GM12872 (cell line): ENCODE data around the gene SPATA19.

Source experiments
- TF ChIP-seq, protein P1 (sequence below): IDR thresholded peaks from 3 replicates; pipeline ENCODE4 v1.5.1; 2011; ENCODE audit warnings: low read depth, mild to moderate bottlenecking, low read length, moderate library complexity; ENCODE audit not compliant: insufficient read depth

The SPATA19 gene

DNA sequence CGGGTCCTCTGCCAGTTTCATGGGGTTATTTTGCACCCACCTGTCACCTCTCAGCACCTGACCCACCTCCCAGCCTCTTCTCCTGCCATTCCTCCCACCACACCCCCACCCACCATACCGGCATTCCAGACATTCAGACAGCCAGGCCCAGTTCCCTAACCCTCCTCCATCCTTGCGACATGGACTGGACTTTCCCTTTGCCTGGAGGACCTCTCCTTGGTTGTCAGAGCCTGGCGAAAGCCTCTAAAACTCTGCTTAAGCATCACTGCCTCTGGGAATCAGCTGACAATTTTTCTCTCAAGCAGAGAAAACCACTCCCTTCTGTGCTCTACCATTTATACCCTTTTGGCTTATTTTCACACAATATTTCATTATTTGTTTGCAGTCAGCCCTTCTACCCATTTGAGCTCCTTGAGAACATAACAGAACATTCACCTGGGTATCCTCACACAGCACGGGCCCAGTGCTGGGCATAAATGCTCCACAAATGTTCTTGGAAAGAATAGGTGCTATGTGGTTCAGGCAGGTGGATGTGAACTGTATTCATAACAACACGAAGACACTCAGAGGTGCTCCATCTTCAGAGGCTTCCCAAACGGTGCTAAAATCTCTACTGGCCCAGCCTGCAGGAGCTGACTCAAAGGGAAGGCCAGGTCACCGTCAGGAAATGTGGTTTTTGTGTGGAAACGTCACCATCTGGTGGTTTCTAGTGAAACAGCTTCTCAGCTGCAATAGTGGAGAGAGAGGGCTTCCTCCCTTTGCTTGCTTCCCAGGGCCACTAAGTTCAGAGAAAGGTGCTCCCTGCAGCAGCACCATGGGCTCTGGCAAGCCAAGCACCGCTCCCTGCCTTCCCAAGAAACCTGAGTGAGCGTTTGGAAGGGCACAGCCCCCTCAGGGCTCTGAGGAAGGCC is 10.4 kb downstream of the SPATA19 start:
- TF ChIP-seq, protein P1, sequence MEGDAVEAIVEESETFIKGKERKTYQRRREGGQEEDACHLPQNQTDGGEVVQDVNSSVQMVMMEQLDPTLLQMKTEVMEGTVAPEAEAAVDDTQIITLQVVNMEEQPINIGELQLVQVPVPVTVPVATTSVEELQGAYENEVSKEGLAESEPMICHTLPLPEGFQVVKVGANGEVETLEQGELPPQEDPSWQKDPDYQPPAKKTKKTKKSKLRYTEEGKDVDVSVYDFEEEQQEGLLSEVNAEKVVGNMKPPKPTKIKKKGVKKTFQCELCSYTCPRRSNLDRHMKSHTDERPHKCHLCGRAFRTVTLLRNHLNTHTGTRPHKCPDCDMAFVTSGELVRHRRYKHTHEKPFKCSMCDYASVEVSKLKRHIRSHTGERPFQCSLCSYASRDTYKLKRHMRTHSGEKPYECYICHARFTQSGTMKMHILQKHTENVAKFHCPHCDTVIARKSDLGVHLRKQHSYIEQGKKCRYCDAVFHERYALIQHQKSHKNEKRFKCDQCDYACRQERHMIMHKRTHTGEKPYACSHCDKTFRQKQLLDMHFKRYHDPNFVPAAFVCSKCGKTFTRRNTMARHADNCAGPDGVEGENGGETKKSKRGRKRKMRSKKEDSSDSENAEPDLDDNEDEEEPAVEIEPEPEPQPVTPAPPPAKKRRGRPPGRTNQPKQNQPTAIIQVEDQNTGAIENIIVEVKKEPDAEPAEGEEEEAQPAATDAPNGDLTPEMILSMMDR, result peak; percentile 74

DNA sequence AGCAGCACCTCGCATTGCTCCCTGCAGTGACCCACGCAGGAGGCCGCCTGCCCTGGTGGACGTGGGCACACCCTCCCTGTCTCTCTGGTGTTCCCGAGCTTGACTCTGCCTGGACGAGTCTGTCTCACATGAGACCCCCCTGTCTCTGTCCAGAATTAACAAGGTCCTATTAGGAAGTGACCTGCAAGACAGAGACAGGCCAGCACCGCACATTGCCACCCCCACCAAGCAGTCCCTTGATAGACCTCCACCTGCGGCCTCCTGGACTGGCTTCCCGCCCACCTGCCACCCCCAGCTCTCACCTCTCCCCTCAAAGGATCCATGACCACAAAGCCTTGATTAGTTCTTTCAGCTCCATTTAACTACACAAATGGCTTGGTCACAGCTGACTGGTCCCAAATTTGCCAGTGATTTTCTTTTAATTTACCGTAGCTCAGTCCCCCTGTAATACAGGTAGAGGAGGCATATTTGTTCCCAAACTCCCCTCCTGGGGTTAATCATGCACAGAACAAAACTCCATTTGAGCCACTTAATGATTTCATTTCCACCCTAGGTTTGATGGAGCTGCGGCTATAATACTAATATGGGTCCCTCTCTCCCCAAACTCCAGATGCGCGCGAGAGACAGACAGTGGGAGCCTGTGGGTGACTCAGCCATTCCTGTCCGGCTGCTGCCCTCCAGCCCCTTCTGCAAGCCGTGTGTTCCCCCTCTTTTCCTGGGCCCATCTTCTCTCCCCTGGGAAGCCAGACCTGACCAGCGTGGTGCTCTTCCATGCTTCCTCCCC is 11.2 kb downstream of the SPATA19 start:
- TF ChIP-seq, protein P1, result no peak

DNA sequence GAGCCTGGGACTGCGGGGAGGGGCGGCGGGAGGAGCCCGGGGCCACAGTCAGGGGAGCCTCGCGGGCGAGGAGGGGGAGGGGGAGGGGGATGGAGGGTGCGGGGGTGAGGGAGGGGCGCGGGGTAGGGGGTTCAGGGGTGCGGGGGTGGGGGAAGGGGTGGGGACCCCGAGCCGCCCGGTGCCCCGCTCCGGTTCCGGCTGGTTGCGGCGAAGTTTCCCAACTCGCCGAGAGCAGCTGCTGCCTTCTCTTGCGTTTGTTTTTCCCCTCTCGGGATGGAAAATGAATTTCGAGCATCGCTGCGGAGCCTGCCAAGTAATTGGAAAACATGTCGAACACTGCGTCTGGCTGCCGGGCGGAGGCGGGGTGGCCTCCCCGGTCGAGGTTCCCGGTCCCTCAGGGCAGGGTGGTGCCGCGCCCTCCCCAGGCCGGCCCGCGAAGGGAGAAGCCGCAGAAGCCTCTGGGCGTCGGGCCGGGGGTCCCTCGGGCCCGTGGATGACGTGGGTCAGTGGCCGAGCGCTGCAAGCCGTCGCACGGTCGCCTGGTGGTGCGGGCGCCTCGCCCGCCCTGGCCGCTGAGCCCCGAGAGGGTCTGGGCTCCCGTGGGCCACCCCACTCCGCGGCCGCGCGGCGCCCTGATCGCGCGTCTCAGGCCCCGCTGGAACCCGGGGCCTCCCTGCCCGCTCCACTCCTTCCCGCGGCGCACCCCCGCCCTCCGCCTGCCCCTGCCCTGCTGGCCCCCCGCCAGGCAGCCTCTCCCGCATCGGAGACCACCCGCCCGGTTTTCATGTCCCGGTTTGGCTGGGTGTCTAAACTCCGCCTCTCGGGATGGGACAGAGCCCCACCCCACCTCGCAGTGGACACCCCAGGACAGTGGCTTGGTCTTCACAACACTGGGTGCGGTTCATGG is 12.1 kb downstream of the SPATA19 start:
- TF ChIP-seq, protein P1, result no peak

DNA sequence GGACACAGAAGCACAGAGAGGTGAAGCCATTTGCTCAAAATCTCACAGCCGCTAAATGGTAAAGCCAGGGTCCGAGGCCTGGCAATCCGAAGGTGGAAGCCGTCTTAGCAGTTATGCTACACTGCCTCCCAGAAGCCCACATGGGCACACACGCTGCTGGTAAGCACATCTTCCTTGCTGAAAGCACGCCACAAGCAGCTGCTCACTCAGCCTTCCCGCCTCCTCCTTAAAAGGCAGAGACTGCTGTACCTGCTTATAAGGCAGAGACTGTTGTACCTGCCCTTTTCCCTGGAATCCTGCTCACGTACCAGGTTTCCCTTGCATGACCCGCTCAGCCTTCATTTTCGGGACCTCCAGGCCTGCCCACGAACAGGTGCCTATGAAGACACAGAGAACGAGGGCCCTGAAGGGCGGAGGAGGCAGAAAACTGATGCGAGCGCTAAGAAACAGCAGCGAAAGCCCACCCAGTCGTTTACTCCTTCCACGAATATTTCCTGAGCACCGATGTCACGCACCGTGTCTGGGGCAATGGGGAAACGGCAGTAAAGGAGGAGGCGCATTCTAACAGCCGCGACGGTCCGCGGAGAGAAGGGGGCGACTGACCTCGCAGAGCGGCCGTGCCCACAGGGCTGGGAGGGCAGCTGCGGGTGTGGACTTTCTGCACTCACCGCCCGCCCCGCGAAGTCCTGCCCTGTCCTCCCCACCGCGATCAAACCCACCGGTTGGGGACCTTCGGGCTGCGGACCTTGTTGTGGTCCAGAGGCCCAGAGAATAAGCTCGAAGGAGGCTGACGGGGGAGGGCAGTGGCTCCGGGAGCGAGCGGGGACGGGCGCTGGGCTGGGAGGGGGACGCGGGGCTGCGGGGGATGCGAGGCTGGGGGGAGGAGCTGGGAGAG is 13.0 kb downstream of the SPATA19 start:
- TF ChIP-seq, protein P1, result no peak

DNA sequence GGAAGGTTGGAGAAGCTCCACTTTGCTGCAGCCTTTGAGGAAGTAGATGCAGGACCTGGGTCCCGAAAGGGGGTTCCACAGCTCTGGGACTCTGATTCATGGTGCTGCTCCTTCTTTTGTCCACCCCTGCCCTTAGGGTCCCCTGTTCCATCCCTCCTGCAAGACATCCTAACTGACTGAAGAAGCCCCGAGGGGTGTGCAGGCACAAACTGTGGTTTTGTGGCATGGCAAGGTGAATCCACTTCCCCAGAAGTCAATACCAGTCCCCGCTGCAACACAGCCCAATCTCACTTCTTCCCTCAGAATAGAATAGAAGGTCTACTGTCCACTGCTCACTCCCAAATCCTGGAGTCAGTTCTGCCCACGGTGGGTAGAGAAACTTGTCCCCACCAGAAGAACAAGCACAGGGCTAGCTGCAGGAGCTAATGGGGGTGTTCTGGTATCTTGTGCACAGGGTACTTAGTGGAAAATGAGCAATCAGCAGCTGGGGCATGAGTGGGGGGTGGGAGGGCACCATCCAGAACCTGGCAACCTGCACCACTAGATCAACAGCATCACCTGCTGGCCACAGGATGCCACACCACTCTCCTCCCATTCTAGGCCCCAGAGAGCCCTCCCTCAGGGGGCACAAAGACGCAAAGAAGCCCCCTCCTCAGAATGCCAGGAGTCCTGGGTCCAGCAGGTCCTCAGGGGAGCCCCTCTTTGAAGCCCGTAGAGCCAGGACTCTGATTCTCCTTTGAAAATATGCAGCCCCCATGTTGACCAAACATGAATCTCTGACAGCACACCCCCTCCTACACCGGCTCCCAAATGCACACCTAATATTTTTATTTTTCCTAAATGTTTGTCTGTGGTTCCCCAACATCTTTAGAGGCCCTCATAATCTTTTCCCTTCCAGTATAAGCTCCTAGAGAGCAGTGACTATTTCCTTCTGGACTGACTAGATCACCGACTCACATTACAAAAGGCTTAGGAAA is 14.1 kb downstream of the SPATA19 start:
- TF ChIP-seq, protein P1, result peak; percentile 58

DNA sequence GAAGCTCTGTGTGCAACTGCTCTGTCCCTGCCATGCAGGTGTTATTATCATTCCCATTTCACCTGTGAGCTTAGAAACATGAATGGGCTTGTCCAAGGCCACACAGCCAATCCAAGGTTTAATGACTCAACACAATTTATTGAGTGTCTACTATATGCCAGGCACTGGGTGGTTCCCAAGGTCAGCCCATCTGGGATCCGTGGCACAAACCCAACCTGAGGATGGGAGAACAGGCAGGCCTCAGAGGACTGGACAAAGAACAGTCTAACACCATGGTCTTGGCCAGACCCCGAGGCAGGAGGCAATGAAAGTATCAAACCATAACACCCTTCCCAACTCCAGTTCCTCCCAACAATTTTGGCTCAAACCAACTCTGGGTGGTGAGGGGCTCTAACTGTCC is 15.7 kb downstream of the SPATA19 start:
- TF ChIP-seq, protein P1, result no peak
